Measurements from ENCODE around the gene HDGFL1. TPM values are rescaled to one million over a fixed set of nuclear protein-coding genes. Genes with fewer than 3 reads are reported as not detected.

Gene HDGFL1
- total RNA-seq, 1 experiment from 2014 or later = not detected

DNA sequence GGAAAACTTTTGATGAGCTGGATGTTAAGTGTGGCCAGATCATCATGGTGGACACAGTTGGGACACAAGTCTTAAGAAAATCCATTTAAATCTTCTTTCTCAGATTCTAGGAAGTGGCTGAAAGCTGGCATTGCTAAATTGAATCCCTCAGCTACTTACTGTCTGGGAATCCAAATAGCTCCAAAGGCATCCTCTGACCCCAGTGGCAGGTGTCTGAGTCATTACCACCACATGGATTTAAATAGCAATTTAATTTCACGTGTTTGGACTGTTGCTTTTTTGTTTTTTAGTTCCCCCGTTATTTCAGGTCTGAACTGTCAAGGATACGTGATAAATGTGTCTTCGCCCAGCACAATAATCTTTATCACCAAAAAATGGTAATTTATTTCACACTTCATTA, 33.2 kb upstream of the HDGFL1 start:
- no peak for ATAC-seq

More for the DNA sequence above, 33.2 kb upstream of the HDGFL1 start:
- POLR2A ChIA-PET = no interaction called here
- Mint-ChIP-seq H3K4me3 (no peak overlapping the region), H3K36me3 (no peaks in the 10 kb centered on the region), H3K4me1 (no peaks in the 10 kb centered on the region), H3K27me3 (ENCODE audit: low read depth) (no peaks in the 10 kb centered on the region), H3K27ac (no peak overlapping the region), H3K9me3 (no peaks in the 10 kb centered on the region)
- DNase-seq (ENCODE audit: low spot score) = no peak
- CTCF ChIA-PET = no interaction called here
- TF ChIP-seq NR2C2 (CRISPR knock-in tag; IDR thresholded peaks at IDR 0.05) = no peak
- no peak for TF ChIP-seq TEAD1 (CRISPR knock-in tag; IDR thresholded peaks at IDR 0.05)
- TF ChIP-seq IRF2 (CRISPR knock-in tag; IDR thresholded peaks at IDR 0.05; ENCODE audit: borderline replicate concordance, low read depth) = no peak
- no peak for TF ChIP-seq PREB (CRISPR knock-in tag; IDR thresholded peaks at IDR 0.05; ENCODE audit: borderline replicate concordance)
- TF ChIP-seq, protein P1, sequence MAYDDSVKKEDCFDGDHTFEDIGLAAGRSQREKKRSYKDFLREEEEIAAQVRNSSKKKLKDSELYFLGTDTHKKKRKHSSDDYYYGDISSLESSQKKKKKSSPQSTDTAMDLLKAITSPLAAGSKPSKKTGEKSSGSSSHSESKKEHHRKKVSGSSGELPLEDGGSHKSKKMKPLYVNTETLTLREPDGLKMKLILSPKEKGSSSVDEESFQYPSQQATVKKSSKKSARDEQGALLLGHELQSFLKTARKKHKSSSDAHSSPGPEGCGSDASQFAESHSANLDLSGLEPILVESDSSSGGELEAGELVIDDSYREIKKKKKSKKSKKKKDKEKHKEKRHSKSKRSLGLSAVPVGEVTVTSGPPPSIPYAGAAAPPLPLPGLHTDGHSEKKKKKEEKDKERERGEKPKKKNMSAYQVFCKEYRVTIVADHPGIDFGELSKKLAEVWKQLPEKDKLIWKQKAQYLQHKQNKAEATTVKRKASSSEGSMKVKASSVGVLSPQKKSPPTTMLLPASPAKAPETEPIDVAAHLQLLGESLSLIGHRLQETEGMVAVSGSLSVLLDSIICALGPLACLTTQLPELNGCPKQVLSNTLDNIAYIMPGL (CRISPR knock-in tag; IDR thresholded peaks at IDR 0.05) = no peak
- TF ChIP-seq ATF3 (CRISPR knock-in tag; conservative IDR thresholded peaks at IDR 0.05) = no peak
- TF ChIP-seq FOXP1 (CRISPR knock-in tag; IDR thresholded peaks at IDR 0.05; ENCODE audit: borderline replicate concordance) = no peak
- TF ChIP-seq E2F1 (CRISPR knock-in tag; IDR thresholded peaks at IDR 0.05) = no peak
- TF ChIP-seq ZBTB21 (CRISPR knock-in tag; IDR thresholded peaks at IDR 0.05; ENCODE audit: borderline replicate concordance) = no peak
- no peak for TF ChIP-seq CTCF (IDR thresholded peaks at IDR 0.05)
- TF ChIP-seq MYBL2 (CRISPR knock-in tag; IDR thresholded peaks at IDR 0.05) = no peak
- TF ChIP-seq, protein P2, sequence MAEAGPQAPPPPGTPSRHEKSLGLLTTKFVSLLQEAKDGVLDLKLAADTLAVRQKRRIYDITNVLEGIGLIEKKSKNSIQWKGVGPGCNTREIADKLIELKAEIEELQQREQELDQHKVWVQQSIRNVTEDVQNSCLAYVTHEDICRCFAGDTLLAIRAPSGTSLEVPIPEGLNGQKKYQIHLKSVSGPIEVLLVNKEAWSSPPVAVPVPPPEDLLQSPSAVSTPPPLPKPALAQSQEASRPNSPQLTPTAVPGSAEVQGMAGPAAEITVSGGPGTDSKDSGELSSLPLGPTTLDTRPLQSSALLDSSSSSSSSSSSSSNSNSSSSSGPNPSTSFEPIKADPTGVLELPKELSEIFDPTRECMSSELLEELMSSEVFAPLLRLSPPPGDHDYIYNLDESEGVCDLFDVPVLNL (CRISPR knock-in tag; IDR thresholded peaks at IDR 0.05; ENCODE audit: borderline replicate concordance, low read depth) = no peak
- TF ChIP-seq RELA (CRISPR knock-in tag; IDR thresholded peaks at IDR 0.05; ENCODE audit: borderline replicate concordance) = no peak
- no peak for TF ChIP-seq ATF1 (CRISPR knock-in tag; IDR thresholded peaks at IDR 0.05)
- TF ChIP-seq ERG (CRISPR knock-in tag; IDR thresholded peaks at IDR 0.05) = no peak
- TF ChIP-seq, protein P3, sequence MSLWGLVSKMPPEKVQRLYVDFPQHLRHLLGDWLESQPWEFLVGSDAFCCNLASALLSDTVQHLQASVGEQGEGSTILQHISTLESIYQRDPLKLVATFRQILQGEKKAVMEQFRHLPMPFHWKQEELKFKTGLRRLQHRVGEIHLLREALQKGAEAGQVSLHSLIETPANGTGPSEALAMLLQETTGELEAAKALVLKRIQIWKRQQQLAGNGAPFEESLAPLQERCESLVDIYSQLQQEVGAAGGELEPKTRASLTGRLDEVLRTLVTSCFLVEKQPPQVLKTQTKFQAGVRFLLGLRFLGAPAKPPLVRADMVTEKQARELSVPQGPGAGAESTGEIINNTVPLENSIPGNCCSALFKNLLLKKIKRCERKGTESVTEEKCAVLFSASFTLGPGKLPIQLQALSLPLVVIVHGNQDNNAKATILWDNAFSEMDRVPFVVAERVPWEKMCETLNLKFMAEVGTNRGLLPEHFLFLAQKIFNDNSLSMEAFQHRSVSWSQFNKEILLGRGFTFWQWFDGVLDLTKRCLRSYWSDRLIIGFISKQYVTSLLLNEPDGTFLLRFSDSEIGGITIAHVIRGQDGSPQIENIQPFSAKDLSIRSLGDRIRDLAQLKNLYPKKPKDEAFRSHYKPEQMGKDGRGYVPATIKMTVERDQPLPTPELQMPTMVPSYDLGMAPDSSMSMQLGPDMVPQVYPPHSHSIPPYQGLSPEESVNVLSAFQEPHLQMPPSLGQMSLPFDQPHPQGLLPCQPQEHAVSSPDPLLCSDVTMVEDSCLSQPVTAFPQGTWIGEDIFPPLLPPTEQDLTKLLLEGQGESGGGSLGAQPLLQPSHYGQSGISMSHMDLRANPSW (CRISPR knock-in tag; conservative IDR thresholded peaks at IDR 0.05; ENCODE audit: low read depth) = no peak
